Activated CD8-positive, alpha-beta memory T cell treated with anti-CD3 and anti-CD28 coated beads for 1 hour (primary cell): ENCODE measurements around the gene GOLGA8J.
"Not testable (repeated sequence)": the region's sequence is repeated elsewhere in the genome, so short reads cannot be mapped to it uniquely, and the experiment has no call there.

Experiments
- DNase-seq, 2 donors: peaks; one replicate each; pipeline ENCODE4 v3.0.0-alpha.2; 2020; ENCODE audit warnings: low read depth in 1 of 2; ENCODE audit errors: extremely low read depth in 1 of 2

Gene GOLGA8J

DNA sequence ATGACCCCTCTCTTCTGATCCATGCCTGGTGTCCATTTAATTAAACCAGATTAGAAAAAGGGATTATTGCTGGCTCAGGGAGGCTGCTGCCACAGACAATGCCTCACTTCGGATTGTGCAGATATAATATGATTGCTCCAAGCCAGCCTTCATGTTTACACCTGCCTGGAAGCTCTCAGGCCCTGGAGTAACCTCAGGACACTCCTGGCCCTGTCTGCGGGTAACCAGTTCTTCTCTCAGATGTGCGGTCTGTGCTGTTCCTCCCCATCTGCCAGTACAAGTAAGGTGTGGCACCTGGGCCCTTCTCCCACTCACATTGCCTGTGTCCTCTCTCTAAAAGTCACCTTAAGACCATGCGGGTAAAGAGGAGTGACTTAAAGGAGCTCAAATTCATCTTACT lies 8.8 kb upstream of the GOLGA8J start:
- no peak for DNase-seq

DNA sequence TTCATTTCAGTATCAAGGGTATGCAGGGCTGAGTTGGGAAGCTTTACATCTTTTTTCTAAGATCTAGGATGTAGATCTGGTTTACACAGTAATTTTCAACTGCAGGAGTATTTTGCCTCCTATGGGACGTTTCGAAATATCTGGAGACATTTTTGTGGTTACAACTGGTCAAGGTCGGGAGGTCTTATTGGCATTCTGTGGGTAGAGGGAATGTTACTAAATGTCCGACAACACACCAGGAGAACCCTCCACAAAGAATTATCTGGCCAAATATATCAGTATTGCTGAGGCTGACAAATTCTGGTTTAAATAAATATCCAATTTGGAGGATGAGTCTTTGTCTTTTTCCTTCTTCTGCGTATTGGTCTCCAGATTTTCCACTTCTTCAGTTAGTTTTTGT lies 1.9 kb upstream of the GOLGA8J start:
- DNase-seq = not testable (repeated sequence)

DNA sequence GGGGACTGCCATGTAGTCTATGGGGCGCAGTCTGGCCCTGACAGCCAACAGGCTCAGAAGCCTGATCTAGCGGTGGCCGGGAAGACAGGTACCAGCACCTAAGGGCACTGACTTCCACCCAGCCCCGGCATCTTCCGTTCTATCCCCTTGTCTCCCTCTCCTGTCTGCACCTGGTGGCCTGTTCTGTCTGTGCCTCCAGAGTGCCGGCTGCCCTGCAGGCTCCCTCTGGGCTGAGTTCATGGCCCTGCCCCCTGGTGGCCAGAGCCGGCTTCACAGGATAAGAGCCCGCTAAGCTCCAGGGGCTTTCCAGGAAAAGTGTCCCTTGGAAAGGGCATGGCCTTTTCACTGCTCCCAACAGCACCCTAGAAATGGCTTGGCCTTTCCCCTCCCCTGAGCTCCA lies 15.1 kb downstream of the GOLGA8J start:
- DNase-seq = not testable (repeated sequence)

DNA sequence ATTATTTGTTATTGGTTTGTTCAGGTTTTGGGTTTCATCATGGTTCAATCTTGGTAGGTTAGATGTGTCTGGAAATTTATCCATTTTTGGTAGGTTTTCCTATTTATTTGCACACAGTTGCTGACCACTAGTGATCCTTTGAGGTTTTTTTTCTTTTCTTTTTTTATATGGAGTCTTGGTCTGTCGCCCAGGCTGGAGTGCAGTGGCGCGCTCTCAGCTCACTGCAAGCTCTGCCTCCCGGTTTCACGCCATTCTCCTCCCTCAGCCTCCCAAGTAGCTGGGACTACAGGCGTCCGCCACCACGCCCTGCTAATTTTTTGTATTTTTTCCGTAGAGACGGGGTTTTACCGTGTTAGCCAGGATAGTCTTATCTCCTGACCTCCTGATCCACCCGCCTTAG lies 20.1 kb downstream of the GOLGA8J start:
- DNase-seq = not testable (repeated sequence)

DNA sequence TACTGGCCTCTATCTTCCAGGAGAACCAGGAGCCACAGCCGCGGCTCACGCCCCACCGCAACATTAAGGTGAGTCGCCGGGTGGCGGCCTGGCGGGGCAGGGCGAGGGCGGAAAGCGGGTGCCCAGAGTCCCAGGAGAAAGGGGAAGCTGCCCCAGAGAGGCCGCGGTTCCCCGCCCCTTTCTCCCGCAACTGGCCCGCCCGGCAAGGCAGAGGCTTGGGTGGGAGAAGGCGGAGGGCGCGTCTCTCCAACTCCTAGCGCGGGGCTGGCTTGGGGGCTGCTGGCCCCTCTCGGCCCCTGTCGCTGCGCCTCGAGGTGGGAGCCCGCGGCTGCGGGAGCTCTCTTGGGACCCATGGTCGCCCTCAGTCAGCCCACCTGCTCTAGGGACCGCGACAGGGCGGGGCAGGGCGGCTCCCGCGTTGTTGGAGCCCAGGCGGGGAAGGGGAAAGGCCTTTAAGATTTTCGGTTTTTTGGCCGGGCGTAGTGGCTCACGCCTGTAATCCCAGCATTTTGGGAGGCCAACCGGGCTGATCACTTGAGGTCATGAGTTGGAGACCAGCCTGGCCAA lies 21.3 kb downstream of the GOLGA8J start:
- DNase-seq = not testable (repeated sequence)

DNA sequence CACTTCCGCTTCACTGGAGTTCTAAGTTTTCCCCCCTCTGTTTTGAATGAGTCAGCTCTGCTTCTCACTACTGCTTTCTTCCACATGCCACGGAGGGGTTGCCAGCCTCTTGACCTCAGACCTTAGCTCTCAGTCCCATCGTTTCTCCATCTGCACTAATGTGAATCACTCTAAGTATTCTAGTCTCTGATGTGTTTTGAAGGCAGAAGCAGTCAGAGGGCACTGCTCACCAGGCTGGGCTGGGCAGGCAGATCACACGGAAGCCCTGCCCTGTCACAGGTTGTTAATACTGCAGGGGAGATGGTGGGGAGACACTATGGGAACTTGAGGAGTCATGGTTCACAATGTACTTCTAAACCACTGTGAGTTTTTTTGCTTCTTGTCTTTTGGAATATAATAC lies 27.8 kb downstream of the GOLGA8J start:
- DNase-seq = not testable (repeated sequence)

DNA sequence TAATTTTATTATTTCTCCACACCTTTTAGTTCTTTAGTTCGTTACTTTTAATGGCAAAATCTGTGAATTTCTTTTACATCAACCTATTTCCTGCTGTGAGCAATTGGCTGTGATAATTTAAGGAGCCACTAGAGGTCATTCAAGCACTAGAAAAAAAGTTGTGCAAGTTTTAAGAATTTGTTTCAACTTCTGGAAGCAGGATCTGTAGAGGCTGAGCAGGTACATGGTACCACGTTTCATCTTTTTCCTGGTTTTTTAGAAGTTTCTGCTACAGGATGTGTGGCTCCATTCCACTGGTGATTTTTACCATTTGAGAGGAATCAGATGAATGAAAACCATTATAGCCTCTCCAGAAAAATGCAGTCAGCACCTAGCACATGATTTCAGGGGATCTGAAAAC lies 47.3 kb downstream of the GOLGA8J start:
- not testable (repeated sequence) for DNase-seq

DNA sequence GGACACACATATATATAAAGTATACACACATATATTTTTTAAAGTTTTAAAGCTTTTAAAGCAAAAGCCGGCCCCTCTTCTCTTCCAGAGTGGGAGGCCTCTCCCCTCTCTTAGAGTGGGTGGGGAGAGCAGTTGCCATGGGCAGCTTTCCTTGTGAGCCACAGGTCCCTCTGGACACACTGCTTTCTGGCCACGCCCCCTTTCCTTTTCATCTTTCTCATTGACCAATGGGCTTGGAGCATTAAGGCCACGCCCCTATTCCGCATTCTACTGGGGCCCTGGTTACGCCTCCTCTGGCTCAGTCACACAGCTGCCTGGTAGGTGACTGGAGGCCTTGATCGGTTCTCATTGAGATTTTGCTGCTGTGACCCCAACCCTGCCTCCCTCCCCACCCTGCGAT lies 52.0 kb downstream of the GOLGA8J start, which contains the start of gene GOLGA8T:
GOLGA8T (plus strand) TSS at position 301 of the 400 bp plus-strand sequence; CDS start at position 399, 98 bp downstream.
- not testable (repeated sequence) for DNase-seq
